LNCAP (cell line): ENCODE data around the gene OTC.

Experiments
- CTCF ChIP-seq: fragments of 450-650 bp; IDR thresholded peaks from 2 replicates; pipeline ENCODE4 v1.5.1; 2017; ENCODE audit warnings: mild to moderate bottlenecking

Gene OTC

GRCh38 chrX:38336538-38337240 is 15.7 kb upstream of the OTC start:
- TF ChIP-seq CTCF, result no peak

- no peak for TF ChIP-seq CTCF
Measured at GRCh38 chrX:38341442-38341841, 11.0 kb upstream of the OTC start.

- TF ChIP-seq CTCF, result no peak
Measured at GRCh38 chrX:38342853-38343778, 9.3 kb upstream of the OTC start.

- no peak for TF ChIP-seq CTCF
Measured at GRCh38 chrX:38346150-38346549, 6.3 kb upstream of the OTC start.

- TF ChIP-seq CTCF, result no peak
Measured at GRCh38 chrX:38347136-38347535, 5.3 kb upstream of the OTC start.

GRCh38 chrX:38351346-38351745 is 1.1 kb upstream of the OTC start:
- TF ChIP-seq CTCF, result no peak

- no peak for TF ChIP-seq CTCF
Measured at GRCh38 chrX:38356401-38356800, 4.0 kb downstream of the OTC start.
